K562 (cell line): ENCODE data around the gene RNF128.

Experiments
- CTCF ChIP-seq, 3 experiments: IDR thresholded peaks in 2 of 3; conservative IDR thresholded peaks in 1 of 3; 2 replicates each; pipeline ENCODE4 v1.5.1; 2011 to 2012; ENCODE audit warnings: low read length in 3 of 3, mild to moderate bottlenecking in 3 of 3, control low read depth in 2 of 3, improper control_type of control experiment in 1 of 3, inconsistent platforms in 1 of 3, low read depth in 1 of 3, mixed read lengths in 1 of 3, moderate library complexity in 1 of 3; ENCODE audit not compliant: insufficient read depth in 2 of 3
- HIVEP1 ChIP-seq: fragments of 250-450 bp; sonication (Bioruptor Pico); IDR thresholded peaks from 2 replicates; pipeline ENCODE4 v1.4.0; 2020; ENCODE audit warnings: mild to moderate bottlenecking
- KDM1A ChIP-seq, 2 experiments: fragments of 450-650 bp; IDR thresholded peaks; 2 replicates each; pipeline ENCODE4 v1.6.1; 2016; ENCODE audit warnings: mild to moderate bottlenecking in 2 of 2

GRCh38 chrX:106780264-106780663 is 53.8 kb downstream of the RNF128 start:
- TF ChIP-seq KDM1A (IDR thresholded peaks at IDR 0.05) (no peak), HIVEP1 (CRISPR knock-in tag) (no peak), CTCF (IDR thresholded peaks at IDR 0.05 in 2 of 3, conservative IDR thresholded peaks at IDR 0.05 in 1 of 3; ENCODE audit: insufficient read depth in 2 of 3, low read depth in 1 of 3, low read length in 3 of 3) (no peak)
